ENCODE data around the gene TADA3. TPM values are rescaled to one million over a fixed set of nuclear protein-coding genes. Genes with fewer than 3 reads are reported as not detected.

TADA3 gene
- total RNA-seq, 1 donor from 2014 or later = 54.3 TPM

DNA sequence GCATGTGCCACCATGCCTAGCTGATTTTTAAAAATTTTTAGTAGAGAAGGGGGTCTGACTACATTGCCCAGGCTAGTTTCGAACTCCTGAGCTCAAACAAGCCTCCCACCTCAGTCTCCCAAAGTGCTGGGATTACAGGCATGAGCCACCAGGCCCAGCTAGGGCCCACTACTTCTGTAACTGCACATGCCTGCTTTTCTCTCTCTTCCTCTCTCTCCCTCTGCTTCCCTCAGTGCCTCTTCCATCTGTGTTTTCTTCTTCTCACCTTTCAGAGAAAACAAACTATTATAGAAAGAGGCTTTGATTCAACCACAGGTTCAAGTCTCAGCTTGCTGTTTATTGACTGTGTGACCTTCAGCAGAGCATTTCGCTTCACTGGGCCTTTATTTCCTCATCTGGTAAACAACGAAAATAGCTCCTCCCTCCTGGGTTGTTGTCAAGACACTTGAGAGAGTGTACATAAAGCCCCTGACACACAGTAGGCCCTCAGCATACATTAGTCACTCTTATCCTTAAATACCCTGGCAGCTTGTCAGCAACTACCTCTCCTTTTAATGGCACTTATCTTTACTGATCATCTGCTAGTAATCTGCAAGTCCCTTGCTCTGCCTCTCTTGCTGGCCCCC is 10.2 kb downstream of the TADA3 start:
- Mint-ChIP-seq H3K36me3 (peaks cover 20% of the 10 kb centered on the region), H3K4me3 (no peak overlapping the region), H3K9me3 (no peaks in the 10 kb centered on the region), H3K27ac (no peak overlapping the region), H3K4me1 (ENCODE audit: unreplicated experiment) (no peaks in the 10 kb centered on the region), H3K27me3 (no peaks in the 10 kb centered on the region)
- DNase-seq (ENCODE audit: extremely low spot score, unreplicated experiment) = no peak
- TF ChIP-seq, protein P1, sequence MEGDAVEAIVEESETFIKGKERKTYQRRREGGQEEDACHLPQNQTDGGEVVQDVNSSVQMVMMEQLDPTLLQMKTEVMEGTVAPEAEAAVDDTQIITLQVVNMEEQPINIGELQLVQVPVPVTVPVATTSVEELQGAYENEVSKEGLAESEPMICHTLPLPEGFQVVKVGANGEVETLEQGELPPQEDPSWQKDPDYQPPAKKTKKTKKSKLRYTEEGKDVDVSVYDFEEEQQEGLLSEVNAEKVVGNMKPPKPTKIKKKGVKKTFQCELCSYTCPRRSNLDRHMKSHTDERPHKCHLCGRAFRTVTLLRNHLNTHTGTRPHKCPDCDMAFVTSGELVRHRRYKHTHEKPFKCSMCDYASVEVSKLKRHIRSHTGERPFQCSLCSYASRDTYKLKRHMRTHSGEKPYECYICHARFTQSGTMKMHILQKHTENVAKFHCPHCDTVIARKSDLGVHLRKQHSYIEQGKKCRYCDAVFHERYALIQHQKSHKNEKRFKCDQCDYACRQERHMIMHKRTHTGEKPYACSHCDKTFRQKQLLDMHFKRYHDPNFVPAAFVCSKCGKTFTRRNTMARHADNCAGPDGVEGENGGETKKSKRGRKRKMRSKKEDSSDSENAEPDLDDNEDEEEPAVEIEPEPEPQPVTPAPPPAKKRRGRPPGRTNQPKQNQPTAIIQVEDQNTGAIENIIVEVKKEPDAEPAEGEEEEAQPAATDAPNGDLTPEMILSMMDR (conservative IDR thresholded peaks at IDR 0.05) = no peak

DNA sequence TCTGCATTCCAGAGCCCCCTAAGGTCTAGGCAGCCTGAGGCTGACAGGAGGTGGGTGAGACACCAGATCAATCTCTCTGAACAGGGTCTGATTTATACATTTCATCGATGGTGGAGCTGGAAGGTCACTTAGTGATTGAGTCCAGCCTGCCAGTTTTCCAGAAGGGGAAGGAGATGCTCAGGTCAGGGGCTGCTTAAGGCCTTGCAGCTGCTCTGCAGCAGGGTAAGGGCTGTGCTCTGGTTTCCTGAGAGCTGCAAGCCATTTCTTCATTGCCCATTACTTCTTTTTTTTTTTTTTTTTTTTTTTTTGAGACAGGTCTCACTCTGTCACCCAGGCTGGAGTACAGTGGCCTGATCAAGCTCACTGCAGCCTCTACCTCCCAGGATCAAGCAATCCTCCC is 10.7 kb downstream of the TADA3 start:
- Mint-ChIP-seq H3K27me3 (no peaks in the 10 kb centered on the region), H3K4me1 (ENCODE audit: unreplicated experiment) (no peaks in the 10 kb centered on the region), H3K27ac (no peak overlapping the region), H3K36me3 (peaks cover 17% of the 10 kb centered on the region), H3K9me3 (no peaks in the 10 kb centered on the region), H3K4me3 (no peak overlapping the region)
- TF ChIP-seq, protein P1 (conservative IDR thresholded peaks at IDR 0.05) = no peak
- no peak for DNase-seq (ENCODE audit: extremely low spot score, unreplicated experiment)

DNA sequence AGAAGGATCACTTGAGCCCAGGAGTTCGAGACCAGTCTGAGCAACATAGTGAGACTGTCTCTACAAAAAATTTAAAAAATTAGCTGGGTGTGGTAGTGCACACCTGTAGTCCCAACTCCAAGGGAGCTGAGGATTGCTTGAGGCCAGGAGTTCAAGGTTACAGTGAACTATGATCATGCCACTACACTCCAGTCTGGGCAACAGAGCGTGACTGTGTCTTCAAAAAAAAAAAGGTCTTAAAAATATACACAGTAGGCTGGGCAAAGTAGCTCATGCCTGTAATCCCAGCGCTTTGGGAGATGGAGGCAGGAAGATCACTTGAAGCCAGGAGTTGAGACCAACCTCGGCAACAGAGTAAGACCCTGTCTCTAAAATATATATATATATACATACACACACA is 11.4 kb downstream of the TADA3 start:
- H3K27ac Mint-ChIP-seq = no peak overlapping the region
- no peaks in the 10 kb centered on the region for H3K27me3 Mint-ChIP-seq
- DNase-seq (ENCODE audit: extremely low spot score, unreplicated experiment) = no peak
- TF ChIP-seq, protein P1 (conservative IDR thresholded peaks at IDR 0.05) = no peak
- no peaks in the 10 kb centered on the region for H3K4me1 Mint-ChIP-seq (ENCODE audit: unreplicated experiment)
- H3K36me3 Mint-ChIP-seq = peaks cover 12% of the 10 kb centered on the region
- H3K4me3 Mint-ChIP-seq = no peak overlapping the region
- H3K9me3 Mint-ChIP-seq = no peaks in the 10 kb centered on the region

DNA sequence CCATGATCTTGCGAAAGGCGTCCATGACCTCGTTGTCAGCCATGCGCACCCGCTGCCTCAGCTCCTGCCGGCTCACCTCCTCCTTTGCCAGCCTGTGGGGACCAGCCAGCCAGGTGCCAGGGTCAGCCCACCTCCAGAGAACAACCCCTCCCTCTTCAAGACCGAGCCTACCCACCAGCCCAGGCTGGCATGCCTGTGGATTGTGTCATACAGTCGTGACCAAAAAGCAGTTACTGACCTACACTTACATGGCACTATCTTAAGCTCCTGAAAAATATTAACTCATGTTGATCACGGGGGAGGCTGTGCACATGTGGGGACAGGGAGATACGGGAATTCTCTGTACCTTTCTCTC is 11.8 kb downstream of the TADA3 start:
- no peaks in the 10 kb centered on the region for H3K4me1 Mint-ChIP-seq (ENCODE audit: unreplicated experiment)
- DNase-seq (ENCODE audit: extremely low spot score, unreplicated experiment) = no peak
- H3K27me3 Mint-ChIP-seq = no peaks in the 10 kb centered on the region
- H3K4me3 Mint-ChIP-seq = no peak overlapping the region
- H3K9me3 Mint-ChIP-seq = no peaks in the 10 kb centered on the region
- no peak overlapping the region for H3K27ac Mint-ChIP-seq
- TF ChIP-seq, protein P1 (conservative IDR thresholded peaks at IDR 0.05) = no peak
- peaks cover 9% of the 10 kb centered on the region for H3K36me3 Mint-ChIP-seq

DNA sequence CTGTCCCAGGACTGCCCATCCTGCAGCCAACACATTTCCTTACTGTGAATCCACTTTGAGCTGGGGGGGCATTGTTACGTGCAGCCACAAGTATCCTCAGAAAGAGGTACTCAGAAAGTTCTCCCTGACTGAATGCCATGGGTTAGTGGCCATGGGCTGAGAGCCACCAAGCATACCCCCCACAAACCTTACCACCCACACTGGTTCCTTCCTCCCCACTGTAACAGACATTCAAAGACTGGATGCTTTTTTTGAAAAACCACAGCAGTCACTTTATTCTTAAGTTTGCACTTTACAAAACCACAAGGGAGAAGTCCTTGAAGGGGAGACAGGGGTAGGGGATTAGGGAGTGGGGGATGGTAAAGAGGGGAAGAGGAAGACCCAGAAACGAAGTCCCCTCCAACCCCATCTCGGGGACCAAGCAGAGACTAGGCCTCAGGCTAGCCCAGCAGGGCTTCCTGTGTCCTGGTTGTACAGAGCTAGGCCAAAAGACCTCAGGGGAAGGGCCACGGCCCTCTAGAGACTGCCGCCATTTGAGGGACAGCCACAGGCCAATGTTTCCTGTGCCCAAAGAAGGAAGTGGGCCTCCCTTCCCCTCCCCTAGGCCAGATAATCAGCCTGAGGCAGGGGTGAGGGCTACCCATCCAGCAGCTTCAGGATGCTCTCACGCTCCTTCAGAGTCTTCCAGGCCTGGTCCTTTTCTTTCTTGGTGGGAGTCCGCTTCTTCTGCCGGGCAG is 12.4 kb downstream of the TADA3 start:
- Mint-ChIP-seq H3K4me3 (no peak overlapping the region), H3K9me3 (no peaks in the 10 kb centered on the region), H3K27me3 (no peaks in the 10 kb centered on the region), H3K4me1 (ENCODE audit: unreplicated experiment) (no peaks in the 10 kb centered on the region), H3K27ac (no peak overlapping the region), H3K36me3 (peaks cover 6% of the 10 kb centered on the region)
- no peak for DNase-seq (ENCODE audit: extremely low spot score, unreplicated experiment)
- TF ChIP-seq, protein P1 (conservative IDR thresholded peaks at IDR 0.05) = no peak

Data from type B pancreatic cell (in vitro differentiated cells).